H9 (cell line): Measurements from ENCODE around the gene F7. TPM values are rescaled to one million over a fixed set of nuclear protein-coding genes. Genes with fewer than 3 reads are reported as not detected.

Experiments used
- DNase-seq: peaks from one replicate; pipeline ENCODE4 v3.0.0-alpha.2; 2017
- H2AFZ ChIP-seq: one replicate; pipeline ENCODE4 v1.6.1; 2013; ENCODE audit warnings: mild to moderate bottlenecking, low read length, control low read depth, moderate library complexity
- H2AK5ac ChIP-seq: 2 replicates; pipeline ENCODE4 v1.6.1; 2013; ENCODE audit warnings: low read length, control low read depth, mixed read lengths; ENCODE audit not compliant: insufficient read length
- H2BK120ac ChIP-seq: one replicate; pipeline ENCODE4 v1.6.1; 2013; ENCODE audit warnings: low read depth, mild to moderate bottlenecking, low read length, control low read depth, inconsistent platforms; ENCODE audit not compliant: poor library complexity, severe bottlenecking
- H2BK12ac ChIP-seq: 2 replicates; pipeline ENCODE4 v1.6.1; 2013; ENCODE audit warnings: low read length, control low read depth, mixed read lengths, low read depth; ENCODE audit not compliant: insufficient read length
- H2BK15ac ChIP-seq: 2 replicates; pipeline ENCODE4 v1.6.1; 2013; ENCODE audit warnings: low read depth, low read length, control low read depth
- H2BK20ac ChIP-seq: one replicate; pipeline ENCODE4 v1.6.1; 2013; ENCODE audit warnings: low read depth, mild to moderate bottlenecking, low read length, control low read depth, inconsistent platforms; ENCODE audit not compliant: poor library complexity, severe bottlenecking
- H2BK5ac ChIP-seq: 2 replicates; pipeline ENCODE4 v1.6.1; 2013; ENCODE audit warnings: low read length, control low read depth, mixed read lengths; ENCODE audit not compliant: insufficient read length
- H3K14ac ChIP-seq: 2 replicates; pipeline ENCODE4 v1.6.1; 2013; ENCODE audit warnings: low read length, control low read depth; ENCODE audit not compliant: insufficient read depth
- H3K18ac ChIP-seq: 2 replicates; pipeline ENCODE4 v1.6.1; 2013; ENCODE audit warnings: low read depth, mild to moderate bottlenecking, mixed read lengths, low read length, control low read depth; ENCODE audit not compliant: insufficient read length
- H3K23ac ChIP-seq: 2 replicates; pipeline ENCODE4 v1.6.1; 2013; ENCODE audit warnings: low read length, control low read depth, mixed read lengths, low read depth; ENCODE audit not compliant: insufficient read length
- H3K23me2 ChIP-seq: 2 replicates; pipeline ENCODE4 v1.6.1; 2013; ENCODE audit warnings: low read depth, mild to moderate bottlenecking, mixed read lengths, low read length, control low read depth; ENCODE audit not compliant: insufficient read length, poor library complexity, severe bottlenecking
- H3K27ac ChIP-seq: 2 replicates; pipeline ENCODE4 v1.5.1; 2013; ENCODE audit warnings: low read length, control low read depth, mixed read lengths, low read depth; ENCODE audit not compliant: insufficient read length
- H3K27me3 ChIP-seq: 2 replicates; pipeline ENCODE4 v1.6.1; 2013; ENCODE audit warnings: low read length, control low read depth, inconsistent platforms; ENCODE audit not compliant: insufficient read depth
- H3K4ac ChIP-seq: 2 replicates; pipeline ENCODE4 v1.6.1; 2013; ENCODE audit warnings: low read depth, mild to moderate bottlenecking, control low read depth, inconsistent platforms, low read length, moderate library complexity
- H3K4me1 ChIP-seq: 2 replicates; pipeline ENCODE4 v1.6.1; 2013; ENCODE audit warnings: low read length, control low read depth, inconsistent platforms; ENCODE audit not compliant: insufficient read depth
- H3K4me2 ChIP-seq: 2 replicates; pipeline ENCODE4 v1.6.1; 2013; ENCODE audit warnings: low read length, control low read depth, mixed read lengths; ENCODE audit not compliant: insufficient read length, insufficient read depth
- H3K56ac ChIP-seq: 2 replicates; pipeline ENCODE4 v1.6.1; 2013; ENCODE audit warnings: low read depth, mild to moderate bottlenecking, mixed read lengths, low read length, control low read depth; ENCODE audit not compliant: insufficient read length
- H3K79me1 ChIP-seq: 2 replicates; pipeline ENCODE4 v1.6.1; 2013; ENCODE audit warnings: low read depth, mild to moderate bottlenecking, moderate library complexity, low read length, control low read depth, inconsistent platforms; ENCODE audit not compliant: insufficient read depth, poor library complexity, severe bottlenecking
- H3K79me2 ChIP-seq: 2 replicates; pipeline ENCODE4 v1.6.1; 2013; ENCODE audit warnings: low read length, control low read depth, inconsistent platforms; ENCODE audit not compliant: insufficient read depth
- H3K9ac ChIP-seq: 2 replicates; pipeline ENCODE4 v1.6.1; 2013; ENCODE audit warnings: low read length, control low read depth, mixed read lengths; ENCODE audit not compliant: insufficient read length; ENCODE audit errors: extremely low read depth
- H3K9me3 ChIP-seq: one replicate; pipeline ENCODE4 v1.6.1; 2013; ENCODE audit warnings: low read depth, low read length, inconsistent platforms; ENCODE audit not compliant: control insufficient read depth
- H3T11ph ChIP-seq: one replicate; pipeline ENCODE4 v1.6.1; 2013; ENCODE audit warnings: mild to moderate bottlenecking, low read length, control low read depth, inconsistent platforms
- H4K20me1 ChIP-seq: one replicate; pipeline ENCODE4 v1.6.1; 2013; ENCODE audit not compliant: control insufficient read depth, insufficient read length, insufficient read depth
- H4K5ac ChIP-seq: 2 replicates; pipeline ENCODE4 v1.6.1; 2013; ENCODE audit warnings: low read depth, mild to moderate bottlenecking, mixed read lengths, low read length, control low read depth; ENCODE audit not compliant: insufficient read length
- H4K8ac ChIP-seq: replicated peaks from 2 replicates; pipeline ENCODE4 v1.6.1; 2013; ENCODE audit warnings: low read length, control low read depth, mixed read lengths, low read depth; ENCODE audit not compliant: insufficient read length
- H4K91ac ChIP-seq: 2 replicates; pipeline ENCODE4 v1.6.1; 2013; ENCODE audit warnings: low read depth, mild to moderate bottlenecking, moderate library complexity, mixed read lengths, low read length, control low read depth; ENCODE audit not compliant: insufficient read length
- H3K27ac Mint-ChIP-seq, 3 experiments: 2 replicates in 2 of 3; 3 replicates in 1 of 3; pipeline ENCODE4 v1.8.0; 2020 to 2021; ENCODE audit warnings: mixed read lengths in 3 of 3, mild to moderate bottlenecking in 1 of 3, moderate library complexity in 1 of 3
- H3K27me3 Mint-ChIP-seq: 2 replicates; pipeline ENCODE4 v1.8.0; 2021; ENCODE audit warnings: low read depth, mild to moderate bottlenecking, moderate library complexity, mixed read lengths
- H3K36me3 Mint-ChIP-seq, 3 experiments: 2 replicates in 2 of 3; 3 replicates in 1 of 3; pipeline ENCODE4 v1.8.0; 2020 to 2021; ENCODE audit warnings: low read depth in 3 of 3, mixed read lengths in 3 of 3; ENCODE audit not compliant: insufficient read depth in 1 of 3
- H3K4me1 Mint-ChIP-seq, 2 experiments: 2 replicates each; pipeline ENCODE4 v1.8.0; 2020; ENCODE audit warnings: mixed read lengths in 2 of 2
- H3K4me3 Mint-ChIP-seq, 2 experiments: 2 replicates in 1 of 2; 3 replicates in 1 of 2; pipeline ENCODE4 v1.8.0; 2020 to 2021; ENCODE audit warnings: mild to moderate bottlenecking in 2 of 2, mixed read lengths in 2 of 2, moderate library complexity in 1 of 2
- H3K9me3 Mint-ChIP-seq, 2 experiments: 2 replicates in 1 of 2; 3 replicates in 1 of 2; pipeline ENCODE4 v1.8.0; 2020; ENCODE audit warnings: mild to moderate bottlenecking in 2 of 2, mixed read lengths in 2 of 2, moderate library complexity in 1 of 2
- CTCF ChIP-seq: fragments of 200-600 bp; sonication (generic); conservative IDR thresholded peaks from 3 replicates; pipeline ENCODE4 v1.8.0; 2021; ENCODE audit warnings: antibody characterized with exemption, mild to moderate bottlenecking
- whole genome bisulfite sequencing: extraction: QIAGEN DNeasy Blood & Tissue Kit; methylation state at CpG from one replicate; pipeline ENCODE4 v1.1.7; 2013; ENCODE audit warnings: missing lambda C conversion rate, low lambda C conversion rate, mixed read lengths; ENCODE audit not compliant: insufficient read length; ENCODE audit errors: extremely low coverage; 5-methylcytosine and 5-hydroxymethylcytosine counted together
- total RNA-seq: library from RNA; stranded (reverse); gene quantifications from 2 replicates; pipeline ENCODE4 v1.2.1, GENCODE V29; 2021

F7 gene
- total RNA-seq, 1 experiment from 2014 or later, result 0.81 TPM

DNA sequence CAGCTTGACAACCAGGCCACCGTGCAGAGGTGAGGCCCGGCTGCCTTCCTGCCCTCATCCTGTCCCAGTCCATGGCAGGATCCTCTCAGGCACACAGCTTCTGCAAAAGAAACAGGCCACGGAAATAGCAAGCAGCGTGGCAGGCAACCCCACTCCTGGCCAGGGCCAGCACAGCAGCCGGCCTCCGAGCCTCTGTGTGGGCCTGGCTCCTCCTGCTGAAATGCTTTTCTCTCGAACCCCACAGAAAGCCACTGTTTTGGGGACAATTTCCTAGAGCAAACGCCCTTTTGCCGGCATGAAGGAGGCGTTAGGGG, 39.5 kb upstream of the F7 start:
- H3K27ac ChIP-seq, result no peak overlapping the region
- H3K27ac Mint-ChIP-seq, result peak overlapping the region in 1 of 3 experiments; percentile 31; a peak in 1 of 7 replicates
- no peaks in the 10 kb centered on the region for H3K23me2 ChIP-seq
- no peak overlapping the region for H3K23ac ChIP-seq
- H3K27me3 ChIP-seq, result no peaks in the 10 kb centered on the region
- H3K9me3 ChIP-seq, result no peaks in the 10 kb centered on the region
- no peaks in the 10 kb centered on the region for H3K79me1 ChIP-seq
- WGBS, result no CpG with 5 or more reads among the region's 10 CpGs
- peaks cover 2 to 6% (median 4%) of the 10 kb centered on the region in 3 experiments; a peak in 4 of 7 replicates for H3K36me3 Mint-ChIP-seq
- no peak overlapping the region for H3K4ac ChIP-seq
- H2AK5ac ChIP-seq, result no peak overlapping the region
- no peak for TF ChIP-seq CTCF
- no peak overlapping the region for H2BK12ac ChIP-seq
- H2BK15ac ChIP-seq, result no peak overlapping the region
- no peak overlapping the region for H3K4me3 Mint-ChIP-seq
- H2BK5ac ChIP-seq, result no peak overlapping the region
- H3K4me2 ChIP-seq, result no peak overlapping the region
- H3T11ph ChIP-seq, result no peak overlapping the region
- no peak overlapping the region for H2AFZ ChIP-seq
- H3K18ac ChIP-seq, result no peak overlapping the region
- no peak overlapping the region for H2BK20ac ChIP-seq
- H3K56ac ChIP-seq, result no peak overlapping the region
- H4K8ac ChIP-seq, result no peak overlapping the region
- H3K4me1 ChIP-seq, result no peaks in the 10 kb centered on the region; the same call in 1 of the 2 replicates
- DNase-seq, result no peak
- no peak overlapping the region for H3K9ac ChIP-seq
- no peak overlapping the region for H3K14ac ChIP-seq
- no peaks in the 10 kb centered on the region for H3K27me3 Mint-ChIP-seq
- no peak overlapping the region for H4K5ac ChIP-seq
- no peak overlapping the region for H4K91ac ChIP-seq
- H2BK120ac ChIP-seq, result no peak overlapping the region
- H3K79me2 ChIP-seq, result no peaks in the 10 kb centered on the region
- H3K9me3 Mint-ChIP-seq, result peaks cover 0 to 2% of the 10 kb centered on the region in 2 experiments; a peak in 2 of 5 replicates
- peaks cover 8 to 12% of the 10 kb centered on the region in 2 experiments for H3K4me1 Mint-ChIP-seq
- H4K20me1 ChIP-seq, result peaks cover 3% of the 10 kb centered on the region
